ENCODE data around the gene GTF2A2.

DNA sequence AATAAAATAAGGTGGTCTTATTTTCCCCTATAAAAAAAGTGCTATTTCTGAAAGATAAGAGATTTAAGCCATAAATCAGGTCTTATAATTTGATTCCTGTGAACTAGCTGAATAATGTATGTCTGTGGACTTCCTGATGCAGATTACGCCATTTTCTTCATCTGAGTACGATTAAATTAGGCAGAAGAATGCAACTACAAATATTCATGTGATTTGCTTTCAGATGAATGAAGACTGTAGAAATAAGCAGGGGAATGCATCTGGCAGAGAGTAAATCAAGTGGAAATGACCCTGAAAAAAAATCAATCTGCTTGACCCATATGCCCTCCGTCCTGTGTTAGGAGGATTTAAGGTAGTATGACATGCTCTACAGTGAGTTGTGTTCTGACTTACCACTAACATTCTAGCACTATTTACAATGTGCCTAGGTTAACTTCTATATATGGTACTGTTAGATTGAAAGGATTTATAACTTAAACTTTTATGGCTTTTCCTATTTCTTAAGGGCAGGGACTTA lies 17.1 kb upstream of the GTF2A2 start:
- TF ChIP-seq, protein P1, sequence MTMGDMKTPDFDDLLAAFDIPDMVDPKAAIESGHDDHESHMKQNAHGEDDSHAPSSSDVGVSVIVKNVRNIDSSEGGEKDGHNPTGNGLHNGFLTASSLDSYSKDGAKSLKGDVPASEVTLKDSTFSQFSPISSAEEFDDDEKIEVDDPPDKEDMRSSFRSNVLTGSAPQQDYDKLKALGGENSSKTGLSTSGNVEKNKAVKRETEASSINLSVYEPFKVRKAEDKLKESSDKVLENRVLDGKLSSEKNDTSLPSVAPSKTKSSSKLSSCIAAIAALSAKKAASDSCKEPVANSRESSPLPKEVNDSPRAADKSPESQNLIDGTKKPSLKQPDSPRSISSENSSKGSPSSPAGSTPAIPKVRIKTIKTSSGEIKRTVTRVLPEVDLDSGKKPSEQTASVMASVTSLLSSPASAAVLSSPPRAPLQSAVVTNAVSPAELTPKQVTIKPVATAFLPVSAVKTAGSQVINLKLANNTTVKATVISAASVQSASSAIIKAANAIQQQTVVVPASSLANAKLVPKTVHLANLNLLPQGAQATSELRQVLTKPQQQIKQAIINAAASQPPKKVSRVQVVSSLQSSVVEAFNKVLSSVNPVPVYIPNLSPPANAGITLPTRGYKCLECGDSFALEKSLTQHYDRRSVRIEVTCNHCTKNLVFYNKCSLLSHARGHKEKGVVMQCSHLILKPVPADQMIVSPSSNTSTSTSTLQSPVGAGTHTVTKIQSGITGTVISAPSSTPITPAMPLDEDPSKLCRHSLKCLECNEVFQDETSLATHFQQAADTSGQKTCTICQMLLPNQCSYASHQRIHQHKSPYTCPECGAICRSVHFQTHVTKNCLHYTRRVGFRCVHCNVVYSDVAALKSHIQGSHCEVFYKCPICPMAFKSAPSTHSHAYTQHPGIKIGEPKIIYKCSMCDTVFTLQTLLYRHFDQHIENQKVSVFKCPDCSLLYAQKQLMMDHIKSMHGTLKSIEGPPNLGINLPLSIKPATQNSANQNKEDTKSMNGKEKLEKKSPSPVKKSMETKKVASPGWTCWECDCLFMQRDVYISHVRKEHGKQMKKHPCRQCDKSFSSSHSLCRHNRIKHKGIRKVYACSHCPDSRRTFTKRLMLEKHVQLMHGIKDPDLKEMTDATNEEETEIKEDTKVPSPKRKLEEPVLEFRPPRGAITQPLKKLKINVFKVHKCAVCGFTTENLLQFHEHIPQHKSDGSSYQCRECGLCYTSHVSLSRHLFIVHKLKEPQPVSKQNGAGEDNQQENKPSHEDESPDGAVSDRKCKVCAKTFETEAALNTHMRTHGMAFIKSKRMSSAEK (CRISPR knock-in tag; IDR thresholded peaks at IDR 0.05; ENCODE audit: borderline replicate concordance): no peak
- TF ChIP-seq ZNF138 (CRISPR knock-in tag; conservative IDR thresholded peaks at IDR 0.05): no peak
- TF ChIP-seq, protein P2, sequence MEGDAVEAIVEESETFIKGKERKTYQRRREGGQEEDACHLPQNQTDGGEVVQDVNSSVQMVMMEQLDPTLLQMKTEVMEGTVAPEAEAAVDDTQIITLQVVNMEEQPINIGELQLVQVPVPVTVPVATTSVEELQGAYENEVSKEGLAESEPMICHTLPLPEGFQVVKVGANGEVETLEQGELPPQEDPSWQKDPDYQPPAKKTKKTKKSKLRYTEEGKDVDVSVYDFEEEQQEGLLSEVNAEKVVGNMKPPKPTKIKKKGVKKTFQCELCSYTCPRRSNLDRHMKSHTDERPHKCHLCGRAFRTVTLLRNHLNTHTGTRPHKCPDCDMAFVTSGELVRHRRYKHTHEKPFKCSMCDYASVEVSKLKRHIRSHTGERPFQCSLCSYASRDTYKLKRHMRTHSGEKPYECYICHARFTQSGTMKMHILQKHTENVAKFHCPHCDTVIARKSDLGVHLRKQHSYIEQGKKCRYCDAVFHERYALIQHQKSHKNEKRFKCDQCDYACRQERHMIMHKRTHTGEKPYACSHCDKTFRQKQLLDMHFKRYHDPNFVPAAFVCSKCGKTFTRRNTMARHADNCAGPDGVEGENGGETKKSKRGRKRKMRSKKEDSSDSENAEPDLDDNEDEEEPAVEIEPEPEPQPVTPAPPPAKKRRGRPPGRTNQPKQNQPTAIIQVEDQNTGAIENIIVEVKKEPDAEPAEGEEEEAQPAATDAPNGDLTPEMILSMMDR (IDR thresholded peaks at IDR 0.05): no peak
- TF ChIP-seq, protein P3, sequence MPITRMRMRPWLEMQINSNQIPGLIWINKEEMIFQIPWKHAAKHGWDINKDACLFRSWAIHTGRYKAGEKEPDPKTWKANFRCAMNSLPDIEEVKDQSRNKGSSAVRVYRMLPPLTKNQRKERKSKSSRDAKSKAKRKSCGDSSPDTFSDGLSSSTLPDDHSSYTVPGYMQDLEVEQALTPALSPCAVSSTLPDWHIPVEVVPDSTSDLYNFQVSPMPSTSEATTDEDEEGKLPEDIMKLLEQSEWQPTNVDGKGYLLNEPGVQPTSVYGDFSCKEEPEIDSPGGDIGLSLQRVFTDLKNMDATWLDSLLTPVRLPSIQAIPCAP (CRISPR knock-in tag; IDR thresholded peaks at IDR 0.05): no peak
- TF ChIP-seq ZNF423 (CRISPR knock-in tag; IDR thresholded peaks at IDR 0.05): no peak
- TF ChIP-seq, protein P4, sequence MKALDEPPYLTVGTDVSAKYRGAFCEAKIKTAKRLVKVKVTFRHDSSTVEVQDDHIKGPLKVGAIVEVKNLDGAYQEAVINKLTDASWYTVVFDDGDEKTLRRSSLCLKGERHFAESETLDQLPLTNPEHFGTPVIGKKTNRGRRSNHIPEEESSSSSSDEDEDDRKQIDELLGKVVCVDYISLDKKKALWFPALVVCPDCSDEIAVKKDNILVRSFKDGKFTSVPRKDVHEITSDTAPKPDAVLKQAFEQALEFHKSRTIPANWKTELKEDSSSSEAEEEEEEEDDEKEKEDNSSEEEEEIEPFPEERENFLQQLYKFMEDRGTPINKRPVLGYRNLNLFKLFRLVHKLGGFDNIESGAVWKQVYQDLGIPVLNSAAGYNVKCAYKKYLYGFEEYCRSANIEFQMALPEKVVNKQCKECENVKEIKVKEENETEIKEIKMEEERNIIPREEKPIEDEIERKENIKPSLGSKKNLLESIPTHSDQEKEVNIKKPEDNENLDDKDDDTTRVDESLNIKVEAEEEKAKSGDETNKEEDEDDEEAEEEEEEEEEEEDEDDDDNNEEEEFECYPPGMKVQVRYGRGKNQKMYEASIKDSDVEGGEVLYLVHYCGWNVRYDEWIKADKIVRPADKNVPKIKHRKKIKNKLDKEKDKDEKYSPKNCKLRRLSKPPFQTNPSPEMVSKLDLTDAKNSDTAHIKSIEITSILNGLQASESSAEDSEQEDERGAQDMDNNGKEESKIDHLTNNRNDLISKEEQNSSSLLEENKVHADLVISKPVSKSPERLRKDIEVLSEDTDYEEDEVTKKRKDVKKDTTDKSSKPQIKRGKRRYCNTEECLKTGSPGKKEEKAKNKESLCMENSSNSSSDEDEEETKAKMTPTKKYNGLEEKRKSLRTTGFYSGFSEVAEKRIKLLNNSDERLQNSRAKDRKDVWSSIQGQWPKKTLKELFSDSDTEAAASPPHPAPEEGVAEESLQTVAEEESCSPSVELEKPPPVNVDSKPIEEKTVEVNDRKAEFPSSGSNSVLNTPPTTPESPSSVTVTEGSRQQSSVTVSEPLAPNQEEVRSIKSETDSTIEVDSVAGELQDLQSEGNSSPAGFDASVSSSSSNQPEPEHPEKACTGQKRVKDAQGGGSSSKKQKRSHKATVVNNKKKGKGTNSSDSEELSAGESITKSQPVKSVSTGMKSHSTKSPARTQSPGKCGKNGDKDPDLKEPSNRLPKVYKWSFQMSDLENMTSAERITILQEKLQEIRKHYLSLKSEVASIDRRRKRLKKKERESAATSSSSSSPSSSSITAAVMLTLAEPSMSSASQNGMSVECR (CRISPR knock-in tag; IDR thresholded peaks at IDR 0.05; ENCODE audit: borderline replicate concordance): no peak
- TF ChIP-seq ATF1 (CRISPR knock-in tag; IDR thresholded peaks at IDR 0.05): no peak
- TF ChIP-seq, protein P5, sequence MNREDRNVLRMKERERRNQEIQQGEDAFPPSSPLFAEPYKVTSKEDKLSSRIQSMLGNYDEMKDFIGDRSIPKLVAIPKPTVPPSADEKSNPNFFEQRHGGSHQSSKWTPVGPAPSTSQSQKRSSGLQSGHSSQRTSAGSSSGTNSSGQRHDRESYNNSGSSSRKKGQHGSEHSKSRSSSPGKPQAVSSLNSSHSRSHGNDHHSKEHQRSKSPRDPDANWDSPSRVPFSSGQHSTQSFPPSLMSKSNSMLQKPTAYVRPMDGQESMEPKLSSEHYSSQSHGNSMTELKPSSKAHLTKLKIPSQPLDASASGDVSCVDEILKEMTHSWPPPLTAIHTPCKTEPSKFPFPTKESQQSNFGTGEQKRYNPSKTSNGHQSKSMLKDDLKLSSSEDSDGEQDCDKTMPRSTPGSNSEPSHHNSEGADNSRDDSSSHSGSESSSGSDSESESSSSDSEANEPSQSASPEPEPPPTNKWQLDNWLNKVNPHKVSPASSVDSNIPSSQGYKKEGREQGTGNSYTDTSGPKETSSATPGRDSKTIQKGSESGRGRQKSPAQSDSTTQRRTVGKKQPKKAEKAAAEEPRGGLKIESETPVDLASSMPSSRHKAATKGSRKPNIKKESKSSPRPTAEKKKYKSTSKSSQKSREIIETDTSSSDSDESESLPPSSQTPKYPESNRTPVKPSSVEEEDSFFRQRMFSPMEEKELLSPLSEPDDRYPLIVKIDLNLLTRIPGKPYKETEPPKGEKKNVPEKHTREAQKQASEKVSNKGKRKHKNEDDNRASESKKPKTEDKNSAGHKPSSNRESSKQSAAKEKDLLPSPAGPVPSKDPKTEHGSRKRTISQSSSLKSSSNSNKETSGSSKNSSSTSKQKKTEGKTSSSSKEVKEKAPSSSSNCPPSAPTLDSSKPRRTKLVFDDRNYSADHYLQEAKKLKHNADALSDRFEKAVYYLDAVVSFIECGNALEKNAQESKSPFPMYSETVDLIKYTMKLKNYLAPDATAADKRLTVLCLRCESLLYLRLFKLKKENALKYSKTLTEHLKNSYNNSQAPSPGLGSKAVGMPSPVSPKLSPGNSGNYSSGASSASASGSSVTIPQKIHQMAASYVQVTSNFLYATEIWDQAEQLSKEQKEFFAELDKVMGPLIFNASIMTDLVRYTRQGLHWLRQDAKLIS (CRISPR knock-in tag; IDR thresholded peaks at IDR 0.05; ENCODE audit: borderline replicate concordance): no peak
- TF ChIP-seq TCF7 (CRISPR knock-in tag; IDR thresholded peaks at IDR 0.05; ENCODE audit: low read depth): no peak
- no peak for TF ChIP-seq JUN (CRISPR knock-in tag; IDR thresholded peaks at IDR 0.05)
- no peak for TF ChIP-seq SP1 (CRISPR knock-in tag; conservative IDR thresholded peaks at IDR 0.05)
- no peak for TF ChIP-seq NFYB (CRISPR knock-in tag; conservative IDR thresholded peaks at IDR 0.05; ENCODE audit: low read depth)
- no peak for TF ChIP-seq TEAD1 (CRISPR knock-in tag; IDR thresholded peaks at IDR 0.05)
- TF ChIP-seq EMX1 (CRISPR knock-in tag; IDR thresholded peaks at IDR 0.05): no peak

All from WTC11 (cell line).